Tibial nerve (tissue), 4 donors: ENCODE results near the gene ATP13A5. TPM values are rescaled to one million over a fixed set of nuclear protein-coding genes. Genes with fewer than 3 reads are reported as not detected.

Experiments used
- DNase-seq, 2 donors: peaks; one replicate each; pipeline ENCODE4 v3.0.0-alpha.2; 2019; ENCODE audit warnings: low spot score in 2 of 2
- H3K27ac ChIP-seq, 4 donors: fragments of 200-600 bp; sonication (generic) in 3 of 4; one replicate each; pipeline ENCODE4 v1.5.1; 2017 to 2019; ENCODE audit warnings: mild to moderate bottlenecking in 1 of 4
- H3K27me3 ChIP-seq, 2 donors: fragments of 200-600 bp; sonication (generic) in 1 of 2; one replicate each; pipeline versions ENCODE4 v1.5.1 to v1.6.0; 2017 to 2019
- H3K36me3 ChIP-seq, 3 donors: fragments of 200-600 bp; sonication (generic); one replicate each; pipeline ENCODE4 v1.5.1; 2018 to 2019
- H3K4me1 ChIP-seq, 4 donors: fragments of 200-600 bp; sonication (generic) in 3 of 4; one replicate each; pipeline ENCODE4 v1.5.1; 2017 to 2019
- H3K4me3 ChIP-seq, 4 donors: fragments of 200-600 bp; sonication (generic) in 3 of 4; one replicate each; pipeline ENCODE4 v1.5.1; 2017 to 2019; ENCODE audit warnings: mild to moderate bottlenecking in 1 of 4, moderate library complexity in 1 of 4
- H3K9me3 ChIP-seq, 4 donors: fragments of 200-600 bp; sonication (generic) in 3 of 4; one replicate each; pipeline ENCODE4 v1.5.1; 2017 to 2019
- EP300 ChIP-seq, 2 donors: sonication (generic); formaldehyde crosslinking; IDR thresholded peaks; one replicate each; pipeline ENCODE4 v1.6.1; 2017; ENCODE audit warnings: antibody characterized with exemption in 2 of 2, mild to moderate bottlenecking in 1 of 2
- POLR2A ChIP-seq, 2 donors: fragments of 450-650 bp; IDR thresholded peaks; one replicate each; pipeline ENCODE4 v1.6.1; 2017; ENCODE audit warnings: antibody characterized with exemption in 2 of 2, mild to moderate bottlenecking in 2 of 2, moderate library complexity in 2 of 2
- WGBS, 2 donors: methylation state at CpG; one replicate each; pipeline ENCODE4 v1.1.5; 2018; 5-methylcytosine and 5-hydroxymethylcytosine counted together
- total RNA-seq, 4 donors: library from RNA; depleted of rRNA; stranded (reverse); fragments of >200 nt; gene quantifications; one replicate each; pipeline ENCODE4 v1.1.0, GENCODE V29; 2016
- TF ChIP-seq, protein P1 (sequence below), 5 experiments: fragments of 200-600 bp in 3 of 5; fragments of 450-650 bp in 2 of 5; sonication (generic) in 3 of 5; IDR thresholded peaks; one replicate each; pipeline ENCODE4 v1.5.1; 2016 to 2019; ENCODE audit warnings: antibody characterized with exemption in 5 of 5, mild to moderate bottlenecking in 3 of 5, moderate library complexity in 2 of 5

The ATP13A5 gene
- total RNA-seq, 4 donors from 2014 or later = under 0.01 TPM; not detected in 3

DNA sequence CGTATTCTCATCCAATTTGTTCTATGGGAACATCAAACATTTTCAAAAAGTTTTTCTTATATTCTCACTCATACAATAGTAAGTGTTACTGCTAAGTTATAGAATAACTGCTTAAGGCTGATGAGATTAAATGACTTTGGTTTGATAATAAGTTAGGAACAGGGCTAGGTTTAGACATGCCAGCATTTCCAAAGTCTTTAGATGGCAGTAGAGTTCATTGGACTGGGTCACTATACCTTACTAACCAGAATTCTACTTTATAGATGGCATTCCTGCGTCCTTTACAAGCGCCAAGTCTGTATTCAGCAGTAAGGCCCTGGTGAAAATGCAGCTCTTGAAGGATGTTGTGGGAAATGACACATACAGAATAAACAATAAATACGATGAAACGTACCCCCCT lies 115.8 kb downstream of the ATP13A5 start:
- no peak overlapping the region for H3K27ac ChIP-seq
- no peaks in the 10 kb centered on the region for H3K4me1 ChIP-seq
- no peaks in the 10 kb centered on the region for H3K27me3 ChIP-seq
- DNase-seq = no peak
- H3K4me3 ChIP-seq = no peak overlapping the region
- 85 to 88% methylated on average over 5 of the region's 5 CpGs for WGBS, 2 donors
- H3K9me3 ChIP-seq = no peaks in the 10 kb centered on the region
- TF ChIP-seq, protein P1, sequence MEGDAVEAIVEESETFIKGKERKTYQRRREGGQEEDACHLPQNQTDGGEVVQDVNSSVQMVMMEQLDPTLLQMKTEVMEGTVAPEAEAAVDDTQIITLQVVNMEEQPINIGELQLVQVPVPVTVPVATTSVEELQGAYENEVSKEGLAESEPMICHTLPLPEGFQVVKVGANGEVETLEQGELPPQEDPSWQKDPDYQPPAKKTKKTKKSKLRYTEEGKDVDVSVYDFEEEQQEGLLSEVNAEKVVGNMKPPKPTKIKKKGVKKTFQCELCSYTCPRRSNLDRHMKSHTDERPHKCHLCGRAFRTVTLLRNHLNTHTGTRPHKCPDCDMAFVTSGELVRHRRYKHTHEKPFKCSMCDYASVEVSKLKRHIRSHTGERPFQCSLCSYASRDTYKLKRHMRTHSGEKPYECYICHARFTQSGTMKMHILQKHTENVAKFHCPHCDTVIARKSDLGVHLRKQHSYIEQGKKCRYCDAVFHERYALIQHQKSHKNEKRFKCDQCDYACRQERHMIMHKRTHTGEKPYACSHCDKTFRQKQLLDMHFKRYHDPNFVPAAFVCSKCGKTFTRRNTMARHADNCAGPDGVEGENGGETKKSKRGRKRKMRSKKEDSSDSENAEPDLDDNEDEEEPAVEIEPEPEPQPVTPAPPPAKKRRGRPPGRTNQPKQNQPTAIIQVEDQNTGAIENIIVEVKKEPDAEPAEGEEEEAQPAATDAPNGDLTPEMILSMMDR (IDR thresholded peaks at IDR 0.05) = no peak
- TF ChIP-seq POLR2A (IDR thresholded peaks at IDR 0.05) (no peak), EP300 (IDR thresholded peaks at IDR 0.05) (no peak)
- no peaks in the 10 kb centered on the region for H3K36me3 ChIP-seq

DNA sequence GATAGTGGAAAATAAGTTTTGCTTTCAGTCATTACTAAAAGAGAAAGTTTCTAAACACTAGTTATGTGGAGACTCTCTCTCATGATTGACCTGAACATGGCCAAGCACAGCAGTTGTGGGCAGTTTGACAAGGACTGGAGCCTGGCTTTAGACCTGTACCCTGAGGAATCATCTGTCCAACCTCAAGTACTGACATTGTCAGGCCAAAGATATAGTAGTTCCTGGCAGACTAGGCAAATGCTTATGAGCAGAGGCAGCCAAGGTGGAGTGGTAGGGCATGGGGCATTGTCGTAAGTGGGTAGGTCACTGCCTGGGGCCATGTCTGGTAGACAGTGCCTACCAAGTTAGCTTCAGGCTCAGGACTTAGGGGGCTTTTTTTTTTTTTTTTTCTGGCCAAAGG lies 116.6 kb downstream of the ATP13A5 start:
- 83 to 89% methylated on average over 1 of the region's 1 CpG for WGBS, 2 donors
- TF ChIP-seq POLR2A (IDR thresholded peaks at IDR 0.05) (no peak), EP300 (IDR thresholded peaks at IDR 0.05) (no peak)
- TF ChIP-seq, protein P1 (IDR thresholded peaks at IDR 0.05) = no peak

DNA sequence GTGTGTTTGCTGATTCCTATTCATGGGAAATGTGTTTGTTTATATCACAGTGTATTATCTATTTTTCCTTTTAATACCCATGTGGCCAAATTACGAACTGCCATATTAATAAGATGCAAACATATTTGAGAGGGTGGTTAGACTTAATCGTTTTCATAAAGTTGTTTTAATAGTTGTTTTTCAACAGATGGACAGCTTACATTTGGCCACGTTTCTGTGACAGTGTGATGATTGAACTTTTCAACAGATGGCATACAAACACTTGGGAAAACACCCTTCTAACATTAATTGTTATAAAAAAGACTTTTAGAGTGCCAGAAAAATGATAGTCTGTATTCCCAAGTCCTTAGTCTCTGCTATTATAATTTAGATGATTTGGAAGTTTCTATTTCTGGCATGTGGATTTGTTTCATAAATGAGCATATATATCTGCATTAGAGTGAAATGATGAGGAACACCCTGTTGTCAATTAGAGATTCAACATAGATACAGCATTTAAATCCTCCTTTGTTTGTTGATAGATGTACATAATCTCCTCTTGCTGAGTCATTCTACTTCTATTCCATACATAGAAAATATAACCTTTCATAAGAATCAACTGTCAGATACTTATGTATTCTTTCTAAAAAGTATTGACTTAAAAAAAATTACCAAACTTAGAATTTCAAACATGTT lies 124.4 kb downstream of the ATP13A5 start:
- Histone ChIP-seq H3K27ac (no peak overlapping the region), H3K4me3 (no peak overlapping the region), H3K4me1 (no peaks in the 10 kb centered on the region), H3K36me3 (no peaks in the 10 kb centered on the region), H3K9me3 (peaks cover 0 to 23% (median 5%) of the 10 kb centered on the region in 4 donors), H3K27me3 (no peaks in the 10 kb centered on the region)
- no peak for DNase-seq
- TF ChIP-seq, protein P1 (IDR thresholded peaks at IDR 0.05) = no peak
- no peak for TF ChIP-seq EP300 (IDR thresholded peaks at IDR 0.05)
- no peak for TF ChIP-seq POLR2A (IDR thresholded peaks at IDR 0.05)
- 58 to 61% methylated on average over 3 of the region's 3 CpGs for WGBS, 2 donors

More for the DNA sequence above, 116.6 kb downstream of the ATP13A5 start:
- no peak for DNase-seq
- Histone ChIP-seq H3K27me3 (no peaks in the 10 kb centered on the region), H3K9me3 (no peaks in the 10 kb centered on the region), H3K4me3 (no peak overlapping the region), H3K4me1 (no peaks in the 10 kb centered on the region), H3K27ac (no peak overlapping the region), H3K36me3 (no peaks in the 10 kb centered on the region)

DNA sequence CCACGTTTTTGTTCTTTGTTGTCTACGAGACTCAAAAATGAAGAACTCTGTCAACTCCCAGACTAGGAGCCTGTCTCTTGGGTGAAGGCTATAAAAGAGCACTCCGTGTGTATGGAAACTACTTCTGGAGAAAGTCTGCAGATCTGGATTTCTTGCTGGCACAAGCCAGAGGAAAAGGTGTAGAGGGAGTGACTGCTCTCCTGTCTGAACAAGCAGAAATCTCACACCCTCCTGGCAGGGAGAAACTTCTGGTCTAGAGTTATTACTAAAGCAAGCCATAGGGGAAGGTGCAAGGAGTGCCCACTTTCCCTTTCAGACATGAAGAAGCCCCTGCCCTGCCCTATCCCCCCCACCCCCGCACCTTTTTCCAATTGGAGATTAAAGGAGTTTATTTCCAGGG lies 128.1 kb downstream of the ATP13A5 start:
- no peaks in the 10 kb centered on the region for H3K4me1 ChIP-seq
- H3K27ac ChIP-seq = no peak overlapping the region
- no peak for TF ChIP-seq POLR2A (IDR thresholded peaks at IDR 0.05)
- no peak for TF ChIP-seq EP300 (IDR thresholded peaks at IDR 0.05)
- TF ChIP-seq, protein P1 (IDR thresholded peaks at IDR 0.05) = no peak
- H3K9me3 ChIP-seq = peaks cover 0 to 45% (median 15%) of the 10 kb centered on the region in 4 donors
- no peaks in the 10 kb centered on the region for H3K27me3 ChIP-seq
- no peak overlapping the region for H3K4me3 ChIP-seq
- no peak for DNase-seq
- no peaks in the 10 kb centered on the region for H3K36me3 ChIP-seq
- 90 to 91% methylated on average over 4 of the region's 4 CpGs for WGBS, 2 donors

DNA sequence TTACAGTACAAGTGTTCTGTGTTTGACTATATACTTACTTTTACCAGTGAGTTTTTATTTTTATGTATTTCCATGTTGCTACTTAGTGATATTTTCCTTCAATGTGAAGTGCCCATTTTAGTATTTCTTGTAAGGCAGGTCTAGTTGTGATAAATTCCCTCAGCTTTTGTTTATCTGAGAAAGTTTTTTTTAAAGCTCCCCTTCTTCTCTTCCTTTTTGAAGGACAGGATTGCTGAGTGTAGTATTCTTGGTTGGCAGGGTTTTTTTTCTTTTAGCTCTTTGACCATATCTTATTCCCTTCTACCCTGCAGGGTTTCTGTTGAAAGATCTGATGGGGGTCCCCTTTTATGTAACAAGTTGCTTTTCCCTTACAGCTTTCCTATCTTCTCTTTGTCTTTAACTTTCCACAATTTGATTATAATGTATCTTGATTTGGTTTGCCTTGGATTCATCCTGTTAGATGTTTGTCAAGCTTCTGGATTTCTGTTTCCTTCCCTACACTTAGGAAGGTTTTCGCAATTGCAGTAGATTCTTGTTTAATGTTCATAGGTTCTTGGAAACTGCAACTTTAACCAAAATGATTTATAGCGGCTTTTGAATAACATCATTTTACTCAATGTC lies 129.6 kb downstream of the ATP13A5 start:
- WGBS, 2 donors = 77 to 97% methylated on average over 2 of the region's 2 CpGs
- TF ChIP-seq POLR2A (IDR thresholded peaks at IDR 0.05) (no peak), EP300 (IDR thresholded peaks at IDR 0.05) (no peak)
- TF ChIP-seq, protein P1 (IDR thresholded peaks at IDR 0.05) = no peak
- no peaks in the 10 kb centered on the region for H3K27me3 ChIP-seq
- no peaks in the 10 kb centered on the region for H3K4me1 ChIP-seq
- H3K4me3 ChIP-seq = no peak overlapping the region
- no peak overlapping the region for H3K27ac ChIP-seq
- no peak for DNase-seq
- peaks cover 0 to 45% (median 15%) of the 10 kb centered on the region in 4 donors for H3K9me3 ChIP-seq
- H3K36me3 ChIP-seq = no peaks in the 10 kb centered on the region
